CD4-positive, alpha-beta T cell treated with Interleukin-10 for 1 hour (primary cell): Measurements from ENCODE around the gene DECR2.

Source experiments
- DNase-seq: peaks from one replicate; pipeline ENCODE4 v3.0.0-alpha.2; 2020

DECR2 gene

GRCh38 chr16:450785-451512, 49.3 kb downstream of the DECR2 start:
- no peak for DNase-seq

GRCh38 chr16:454397-454940, 52.8 kb downstream of the DECR2 start:
- DNase-seq, result no peak

- DNase-seq, result no peak
Observed at GRCh38 chr16:455453-455852, 53.8 kb downstream of the DECR2 start.

- no peak for DNase-seq
Observed at GRCh38 chr16:456891-457483, 55.3 kb downstream of the DECR2 start.

GRCh38 chr16:457732-458400, 56.2 kb downstream of the DECR2 start:
- no peak for DNase-seq

GRCh38 chr16:459761-460160, 58.1 kb downstream of the DECR2 start:
- no peak for DNase-seq

- no peak for DNase-seq
Observed at GRCh38 chr16:460787-461186, 59.1 kb downstream of the DECR2 start.
